IPS-18a (cell line): ENCODE results near the gene RGS18.
"Not testable (repeated sequence)": the region's sequence is repeated elsewhere in the genome, so short reads cannot be mapped to it uniquely, and the experiment has no call there.

Experiments used
- H3K27ac ChIP-seq: one replicate; pipeline ENCODE4 v1.5.1; 2013; ENCODE audit warnings: low read length
- H3K27me3 ChIP-seq: one replicate; pipeline ENCODE4 v1.6.1; 2013; ENCODE audit warnings: mild to moderate bottlenecking, low read length; ENCODE audit not compliant: control insufficient read depth, insufficient read depth
- H3K36me3 ChIP-seq: one replicate; pipeline ENCODE4 v1.6.1; 2013; ENCODE audit warnings: low read depth, low read length; ENCODE audit not compliant: control insufficient read depth
- H3K4me1 ChIP-seq: one replicate; pipeline ENCODE4 v1.6.1; 2013; ENCODE audit warnings: low read depth, low read length; ENCODE audit not compliant: control insufficient read depth
- H3K4me3 ChIP-seq: one replicate; pipeline ENCODE4 v1.5.1; 2013; ENCODE audit warnings: low read length
- H3K9ac ChIP-seq: one replicate; pipeline ENCODE4 v1.6.1; 2013; ENCODE audit warnings: mild to moderate bottlenecking, low read length, moderate library complexity
- H3K9me3 ChIP-seq: one replicate; pipeline ENCODE4 v1.6.1; 2013; ENCODE audit warnings: low read depth, low read length; ENCODE audit not compliant: control insufficient read depth

The RGS18 gene

DNA sequence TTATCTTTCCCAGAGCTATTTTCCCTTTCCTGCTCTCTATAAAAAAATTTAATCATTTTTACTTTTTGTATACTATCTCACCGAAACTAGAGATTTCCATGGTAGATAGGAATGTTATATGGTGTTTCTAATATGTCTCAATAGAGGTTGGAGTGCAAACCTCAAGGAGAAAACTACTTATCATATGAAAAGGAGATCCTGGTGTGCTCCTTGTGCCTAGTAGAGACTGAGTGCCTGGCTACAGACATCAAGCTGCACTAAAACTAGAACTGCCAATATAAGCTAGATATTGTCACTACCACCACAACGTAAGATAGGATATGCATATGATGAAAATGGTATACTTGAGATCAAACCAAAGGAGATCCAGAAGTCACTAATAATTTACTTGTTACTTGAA lies 67.0 kb downstream of the RGS18 start:
- no peaks in the 10 kb centered on the region for H3K4me1 ChIP-seq
- H3K36me3 ChIP-seq: no peaks in the 10 kb centered on the region
- no peak overlapping the region for H3K9ac ChIP-seq
- no peak overlapping the region for H3K4me3 ChIP-seq
- H3K27me3 ChIP-seq: no peaks in the 10 kb centered on the region
- H3K9me3 ChIP-seq: no peaks in the 10 kb centered on the region
- no peak overlapping the region for H3K27ac ChIP-seq

DNA sequence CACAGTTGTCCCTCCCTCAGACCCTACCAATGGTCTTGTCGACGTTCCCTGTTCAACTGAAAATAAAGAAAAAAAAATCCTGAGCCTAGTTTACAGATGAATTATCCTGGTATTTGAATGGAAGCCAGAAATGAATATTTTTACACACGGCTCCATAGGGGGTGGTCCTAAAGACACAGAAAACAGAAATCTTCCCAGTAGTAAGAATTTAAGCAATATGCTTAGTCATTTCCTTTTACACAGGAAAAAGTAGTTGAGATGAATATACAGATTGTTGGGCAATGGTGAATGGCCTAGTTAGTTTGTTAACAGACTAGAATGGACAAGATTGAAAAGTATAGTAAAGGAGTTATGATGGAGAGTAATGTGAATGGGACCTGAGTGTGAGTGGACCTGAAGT lies 67.4 kb downstream of the RGS18 start:
- Histone ChIP-seq H3K9me3 (no peaks in the 10 kb centered on the region), H3K27me3 (no peaks in the 10 kb centered on the region), H3K9ac (no peak overlapping the region), H3K4me3 (no peak overlapping the region), H3K36me3 (no peaks in the 10 kb centered on the region), H3K27ac (no peak overlapping the region), H3K4me1 (no peaks in the 10 kb centered on the region)

DNA sequence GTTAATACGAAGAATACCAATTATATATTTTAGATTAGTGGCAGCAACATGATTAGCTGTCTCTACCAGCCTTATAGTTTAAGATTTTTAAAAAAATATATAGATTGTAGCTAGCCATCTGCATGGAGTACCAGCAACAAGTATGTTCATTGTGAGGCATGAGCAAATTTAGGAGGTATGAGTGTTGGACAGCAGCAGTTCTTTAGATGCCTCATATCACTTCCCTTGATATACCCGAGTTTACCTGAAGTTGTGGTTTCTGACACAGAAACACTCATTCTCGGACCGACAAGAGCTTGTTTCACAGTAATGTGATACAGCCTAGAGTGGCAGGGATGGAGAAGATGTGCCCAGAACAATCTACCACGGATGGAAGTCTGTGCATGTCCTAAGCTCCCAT lies 69.1 kb downstream of the RGS18 start:
- H3K4me3 ChIP-seq: no peak overlapping the region
- no peaks in the 10 kb centered on the region for H3K27me3 ChIP-seq
- H3K4me1 ChIP-seq: no peaks in the 10 kb centered on the region
- H3K9me3 ChIP-seq: no peaks in the 10 kb centered on the region
- H3K36me3 ChIP-seq: no peaks in the 10 kb centered on the region
- no peak overlapping the region for H3K27ac ChIP-seq
- H3K9ac ChIP-seq: no peak overlapping the region

DNA sequence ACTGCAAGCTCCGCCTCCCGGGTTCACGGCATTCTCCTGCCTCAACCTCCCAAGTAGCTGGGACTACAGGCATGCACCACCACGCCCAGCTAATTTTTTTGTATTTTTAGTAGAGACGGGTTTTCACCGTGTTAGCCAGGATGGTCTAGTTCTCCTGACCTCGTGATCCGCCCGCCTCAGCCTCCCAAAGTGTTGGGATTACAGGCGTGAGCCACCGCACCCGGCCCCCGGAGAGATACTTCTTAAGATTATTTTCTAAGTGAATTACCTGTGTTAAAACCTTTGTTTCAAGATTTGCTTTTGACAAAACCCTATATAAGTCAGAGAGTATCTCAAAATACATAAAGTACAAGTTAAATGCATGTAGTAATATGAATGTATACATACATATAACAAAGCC lies 69.7 kb downstream of the RGS18 start:
- H3K36me3 ChIP-seq, H3K27ac ChIP-seq, H3K9me3 ChIP-seq, H3K4me1 ChIP-seq, H3K27me3 ChIP-seq, H3K4me3 ChIP-seq, H3K9ac ChIP-seq: not testable (repeated sequence)

DNA sequence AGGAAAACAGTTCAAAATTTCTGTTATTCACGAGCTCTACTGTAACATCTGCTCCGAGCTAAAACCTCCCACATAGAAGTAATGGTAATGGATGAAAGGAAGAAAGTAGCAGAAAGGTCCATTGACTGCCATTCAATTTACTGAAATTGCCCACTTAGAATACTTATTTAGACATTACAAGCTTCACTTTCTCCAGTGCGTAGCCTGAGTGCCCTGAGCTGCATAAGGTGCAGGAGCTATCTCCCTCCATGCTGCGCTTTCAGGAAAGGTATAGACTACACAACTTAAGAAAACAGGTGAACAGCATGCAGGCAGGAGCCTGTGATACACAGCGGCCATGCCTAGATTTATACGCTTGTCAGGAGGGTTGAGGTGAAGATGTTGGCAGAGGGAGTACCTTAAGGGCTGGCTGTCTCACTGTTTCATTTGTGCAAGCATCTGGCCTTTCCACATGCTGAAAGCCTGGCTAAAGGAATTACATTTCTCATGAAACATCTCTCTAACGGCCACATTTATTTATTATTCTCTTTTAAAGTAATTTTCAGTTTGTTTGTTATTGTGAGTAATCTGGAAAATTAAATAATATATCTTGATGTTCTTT lies 74.7 kb downstream of the RGS18 start:
- no peaks in the 10 kb centered on the region for H3K27me3 ChIP-seq
- H3K9ac ChIP-seq: no peak overlapping the region
- no peaks in the 10 kb centered on the region for H3K36me3 ChIP-seq

DNA sequence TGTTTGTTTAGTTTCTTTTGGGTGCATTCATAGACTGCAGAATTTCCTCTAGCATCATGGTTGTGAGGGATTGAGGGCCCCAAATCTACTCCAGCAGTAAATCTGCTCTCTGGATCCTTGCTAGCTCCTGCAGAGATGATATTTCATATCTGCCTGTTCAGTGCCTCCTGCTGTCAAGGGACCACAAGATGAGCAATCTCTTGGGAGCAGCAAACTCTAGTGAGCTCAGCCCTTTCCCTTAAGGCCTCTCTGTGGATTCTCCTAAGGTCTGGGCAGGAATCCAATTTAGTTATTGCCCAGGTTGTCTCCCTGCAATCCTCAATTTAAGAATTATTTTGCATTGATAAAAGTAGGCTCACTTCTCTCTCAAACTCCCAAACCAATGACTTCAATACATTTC lies 76.9 kb downstream of the RGS18 start:
- Histone ChIP-seq H3K27me3 (no peaks in the 10 kb centered on the region), H3K36me3 (no peaks in the 10 kb centered on the region), H3K4me1 (no peaks in the 10 kb centered on the region), H3K9me3 (no peaks in the 10 kb centered on the region), H3K4me3 (no peak overlapping the region), H3K9ac (no peak overlapping the region), H3K27ac (no peak overlapping the region)

More for the DNA sequence above, 74.7 kb downstream of the RGS18 start:
- H3K4me1 ChIP-seq: no peaks in the 10 kb centered on the region
- no peak overlapping the region for H3K4me3 ChIP-seq
- H3K9me3 ChIP-seq: no peaks in the 10 kb centered on the region
- H3K27ac ChIP-seq: no peak overlapping the region
